Measurements from ENCODE around the gene MACIR. TPM values are rescaled to one million over a fixed set of nuclear protein-coding genes. Genes with fewer than 3 reads are reported as not detected.

Gene MACIR
- total and polyA plus RNA-seq, 4 donors: 3.2 to 6.2 (median 4.8) TPM

DNA sequence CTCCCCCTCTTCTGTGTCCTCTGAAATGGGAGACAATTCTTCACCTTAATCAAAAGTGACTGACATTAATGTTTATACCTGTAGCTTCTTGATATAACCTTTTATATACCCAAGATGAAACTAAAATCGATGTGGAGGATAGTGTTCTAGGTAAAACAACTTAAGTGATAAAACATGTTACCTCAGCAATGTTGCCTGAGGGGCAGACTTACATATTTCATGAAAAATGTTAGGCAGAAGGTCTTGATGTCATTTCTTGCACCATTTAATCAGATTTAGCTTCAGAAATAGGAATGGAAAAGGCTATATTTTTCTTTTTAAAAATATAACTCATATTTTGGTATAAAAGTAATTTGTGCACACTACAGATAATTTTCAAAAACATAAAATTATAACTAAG is 22.7 kb upstream of the MACIR start:
- 82 to 95% methylated on average over 1 of the region's 1 CpG for WGBS, 2 donors
- H3K9me3 ChIP-seq (ENCODE audit: control insufficient read depth, low read length): no peaks in the 10 kb centered on the region
- H3K27ac ChIP-seq (ENCODE audit: low read depth in 1 of 2, low read length in 2 of 2): no peak overlapping the region
- H3K36me3 ChIP-seq (ENCODE audit: control insufficient read depth in 1 of 2, insufficient read depth in 2 of 2, low read length in 1 of 2): no peaks in the 10 kb centered on the region
- H3K27me3 ChIP-seq (ENCODE audit: control insufficient read depth in 1 of 2, insufficient read depth in 2 of 2, low read length in 1 of 2): no peaks in the 10 kb centered on the region
- H3K4me1 ChIP-seq (ENCODE audit: control insufficient read depth in 1 of 2, insufficient read depth in 2 of 2, low read length in 2 of 2): no peaks in the 10 kb centered on the region
- no peak for DNase-seq
- no peak for ATAC-seq (ENCODE audit: low FRiP score)
- H3K4me3 ChIP-seq (ENCODE audit: low read length in 2 of 2): no peak overlapping the region
- intact Hi-C loops (cut with DNase I): no loop called here

GRCh38 chr5:103237778-103238177 is 20.8 kb upstream of the MACIR start:
- Histone ChIP-seq H3K9me3 (ENCODE audit: control insufficient read depth, low read length) (no peaks in the 10 kb centered on the region), H3K4me3 (ENCODE audit: low read length in 2 of 2) (no peak overlapping the region), H3K36me3 (ENCODE audit: control insufficient read depth in 1 of 2, insufficient read depth in 2 of 2, low read length in 1 of 2) (no peaks in the 10 kb centered on the region), H3K4me1 (ENCODE audit: control insufficient read depth in 1 of 2, insufficient read depth in 2 of 2, low read length in 2 of 2) (no peaks in the 10 kb centered on the region), H3K27ac (ENCODE audit: low read depth in 1 of 2, low read length in 2 of 2) (no peak overlapping the region), H3K27me3 (ENCODE audit: control insufficient read depth in 1 of 2, insufficient read depth in 2 of 2, low read length in 1 of 2) (no peaks in the 10 kb centered on the region)
- intact Hi-C loops (cut with DNase I): no loop called here
- WGBS, 2 donors: 92 to 100% methylated on average over 1 of the region's 1 CpG
- ATAC-seq (ENCODE audit: low FRiP score) (no peak), DNase-seq (no peak)

DNA sequence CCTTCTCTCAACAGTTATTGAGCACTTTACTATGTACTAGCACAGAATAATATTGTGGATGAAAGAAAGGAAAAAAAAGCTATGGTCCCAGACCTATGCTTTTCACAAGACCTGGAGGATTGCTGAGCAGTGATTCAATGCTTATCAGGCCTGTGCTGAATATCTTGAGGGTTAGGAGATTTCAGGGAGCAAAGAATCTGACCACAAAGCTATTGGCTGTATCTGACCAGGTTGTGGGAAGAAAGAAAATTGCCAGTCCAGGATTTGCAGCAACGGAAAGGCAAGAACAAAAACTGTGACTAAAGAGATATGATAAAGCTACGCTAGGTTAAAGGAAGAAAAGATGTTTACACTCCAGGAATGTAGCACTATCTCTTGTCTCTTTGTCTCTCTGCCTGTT is 14.9 kb upstream of the MACIR start:
- Histone ChIP-seq H3K36me3 (ENCODE audit: control insufficient read depth in 1 of 2, insufficient read depth in 2 of 2, low read length in 1 of 2) (no peaks in the 10 kb centered on the region), H3K27me3 (ENCODE audit: control insufficient read depth in 1 of 2, insufficient read depth in 2 of 2, low read length in 1 of 2) (no peaks in the 10 kb centered on the region), H3K4me3 (ENCODE audit: low read length in 2 of 2) (no peak overlapping the region), H3K27ac (ENCODE audit: low read depth in 1 of 2, low read length in 2 of 2) (no peak overlapping the region), H3K4me1 (ENCODE audit: control insufficient read depth in 1 of 2, insufficient read depth in 2 of 2, low read length in 2 of 2) (no peaks in the 10 kb centered on the region), H3K9me3 (ENCODE audit: control insufficient read depth, low read length) (no peaks in the 10 kb centered on the region)
- DNase-seq (no peak), ATAC-seq (ENCODE audit: low FRiP score) (no peak)
- 66 to 83% methylated on average over 2 of the region's 2 CpGs for WGBS, 2 donors
- intact Hi-C loops (cut with DNase I): no loop called here

DNA sequence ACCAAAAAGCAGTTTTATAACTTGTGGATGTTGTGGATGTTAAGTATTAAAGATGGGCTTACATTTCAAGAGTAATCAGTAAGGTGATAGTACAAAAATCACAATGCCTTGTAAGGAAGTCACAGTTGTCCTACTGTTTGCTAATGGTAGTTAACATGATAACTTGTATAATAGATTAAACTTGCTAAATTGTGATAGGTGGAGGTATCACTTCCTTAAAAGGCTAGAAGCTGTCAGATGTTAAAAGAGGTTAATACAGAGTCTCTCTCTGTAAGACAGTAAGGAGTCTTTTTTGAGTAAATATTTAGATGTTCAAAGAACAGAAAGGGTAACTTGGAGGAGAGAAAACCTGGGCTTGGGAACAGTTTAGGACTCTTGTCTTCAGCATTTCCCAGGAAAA is 14.2 kb upstream of the MACIR start:
- no peak for ATAC-seq (ENCODE audit: low FRiP score)
- no peak overlapping the region for H3K4me3 ChIP-seq (ENCODE audit: low read length in 2 of 2)
- H3K27me3 ChIP-seq (ENCODE audit: control insufficient read depth in 1 of 2, insufficient read depth in 2 of 2, low read length in 1 of 2): no peaks in the 10 kb centered on the region
- no peak for DNase-seq
- intact Hi-C loops (cut with DNase I): no loop called here
- no peak overlapping the region for H3K27ac ChIP-seq (ENCODE audit: low read depth in 1 of 2, low read length in 2 of 2)
- H3K36me3 ChIP-seq (ENCODE audit: control insufficient read depth in 1 of 2, insufficient read depth in 2 of 2, low read length in 1 of 2): no peaks in the 10 kb centered on the region
- H3K9me3 ChIP-seq (ENCODE audit: control insufficient read depth, low read length): no peaks in the 10 kb centered on the region
- no peaks in the 10 kb centered on the region for H3K4me1 ChIP-seq (ENCODE audit: control insufficient read depth in 1 of 2, insufficient read depth in 2 of 2, low read length in 2 of 2)

GRCh38 chr5:103245761-103246160 is 12.8 kb upstream of the MACIR start:
- DNase-seq (no peak), ATAC-seq (ENCODE audit: low FRiP score) (no peak)
- WGBS, 2 donors: 79 to 85% methylated on average over 4 of the region's 4 CpGs
- H3K4me1 ChIP-seq (ENCODE audit: control insufficient read depth in 1 of 2, insufficient read depth in 2 of 2, low read length in 2 of 2): no peaks in the 10 kb centered on the region
- intact Hi-C loops (cut with DNase I): no loop called here
- no peaks in the 10 kb centered on the region for H3K27me3 ChIP-seq (ENCODE audit: control insufficient read depth in 1 of 2, insufficient read depth in 2 of 2, low read length in 1 of 2)
- no peaks in the 10 kb centered on the region for H3K36me3 ChIP-seq (ENCODE audit: control insufficient read depth in 1 of 2, insufficient read depth in 2 of 2, low read length in 1 of 2)
- no peak overlapping the region for H3K4me3 ChIP-seq (ENCODE audit: low read length in 2 of 2)
- no peaks in the 10 kb centered on the region for H3K9me3 ChIP-seq (ENCODE audit: control insufficient read depth, low read length)
- H3K27ac ChIP-seq (ENCODE audit: low read depth in 1 of 2, low read length in 2 of 2): no peak overlapping the region

- no peaks in the 10 kb centered on the region for H3K9me3 ChIP-seq (ENCODE audit: control insufficient read depth, low read length)
- 96 to 97% methylated on average over 1 of the region's 1 CpG for WGBS, 2 donors
- intact Hi-C loops (cut with DNase I): no loop called here
- no peaks in the 10 kb centered on the region for H3K36me3 ChIP-seq (ENCODE audit: control insufficient read depth in 1 of 2, insufficient read depth in 2 of 2, low read length in 1 of 2)
- H3K4me1 ChIP-seq (ENCODE audit: control insufficient read depth in 1 of 2, insufficient read depth in 2 of 2, low read length in 2 of 2): no peaks in the 10 kb centered on the region
- DNase-seq: no peak
- no peak overlapping the region for H3K27ac ChIP-seq (ENCODE audit: low read depth in 1 of 2, low read length in 2 of 2)
- H3K27me3 ChIP-seq (ENCODE audit: control insufficient read depth in 1 of 2, insufficient read depth in 2 of 2, low read length in 1 of 2): no peaks in the 10 kb centered on the region
- H3K4me3 ChIP-seq (ENCODE audit: low read length in 2 of 2): no peak overlapping the region
- no peak for ATAC-seq (ENCODE audit: low FRiP score)
Observed at GRCh38 chr5:103247118-103247517, 11.4 kb upstream of the MACIR start.

GRCh38 chr5:103249068-103249467 is 9.5 kb upstream of the MACIR start:
- Histone ChIP-seq H3K9me3 (ENCODE audit: control insufficient read depth, low read length) (no peaks in the 10 kb centered on the region), H3K4me3 (ENCODE audit: low read length in 2 of 2) (no peak overlapping the region), H3K27ac (ENCODE audit: low read depth in 1 of 2, low read length in 2 of 2) (no peak overlapping the region), H3K36me3 (ENCODE audit: control insufficient read depth in 1 of 2, insufficient read depth in 2 of 2, low read length in 1 of 2) (no peaks in the 10 kb centered on the region), H3K27me3 (ENCODE audit: control insufficient read depth in 1 of 2, insufficient read depth in 2 of 2, low read length in 1 of 2) (peaks cover 0 to 1% of the 10 kb centered on the region in 2 donors), H3K4me1 (ENCODE audit: control insufficient read depth in 1 of 2, insufficient read depth in 2 of 2, low read length in 2 of 2) (no peaks in the 10 kb centered on the region)
- ATAC-seq (ENCODE audit: low FRiP score): no peak
- no peak for DNase-seq
- 87 to 90% methylated on average over 2 of the region's 2 CpGs for WGBS, 2 donors
- intact Hi-C loops (cut with DNase I): no loop called here

DNA sequence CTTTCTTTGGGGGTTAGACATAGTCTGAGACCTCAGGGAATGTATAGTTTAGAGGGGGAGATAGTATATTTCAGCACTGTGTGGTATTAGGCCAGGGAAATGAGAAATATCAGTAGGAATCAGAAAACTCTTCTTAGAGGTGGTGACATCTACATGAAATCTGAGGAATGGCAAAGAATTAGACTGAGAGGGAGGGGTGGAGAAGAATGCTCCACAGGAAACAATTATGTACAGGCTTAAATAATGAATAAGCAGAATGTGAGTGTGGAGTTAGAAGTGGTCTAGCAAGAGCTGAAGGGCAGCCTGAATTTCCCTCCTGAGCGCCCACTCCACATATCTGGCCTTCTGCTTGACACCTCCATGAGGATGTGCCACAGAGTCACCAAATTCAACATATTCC is 3.6 kb upstream of the MACIR start:
- H3K27ac ChIP-seq (ENCODE audit: low read depth in 1 of 2, low read length in 2 of 2): no peak overlapping the region
- peaks cover 0 to 1% of the 10 kb centered on the region in 2 donors for H3K27me3 ChIP-seq (ENCODE audit: control insufficient read depth in 1 of 2, insufficient read depth in 2 of 2, low read length in 1 of 2)
- H3K4me1 ChIP-seq (ENCODE audit: control insufficient read depth in 1 of 2, insufficient read depth in 2 of 2, low read length in 2 of 2): no peaks in the 10 kb centered on the region
- no peak overlapping the region for H3K4me3 ChIP-seq (ENCODE audit: low read length in 2 of 2)
- no peaks in the 10 kb centered on the region for H3K9me3 ChIP-seq (ENCODE audit: control insufficient read depth, low read length)
- no peaks in the 10 kb centered on the region for H3K36me3 ChIP-seq (ENCODE audit: control insufficient read depth in 1 of 2, insufficient read depth in 2 of 2, low read length in 1 of 2)
- ATAC-seq (ENCODE audit: low FRiP score) (no peak), DNase-seq (no peak)
- intact Hi-C loops (cut with DNase I): loop anchor here in 1 of 2 donors (5.0 kb wide), 1 partner anchor 197 kb away; no protein-coding TSS in a partner anchor
- WGBS, 2 donors: 0 to 98% methylated on average over 1 of the region's 1 CpG

DNA sequence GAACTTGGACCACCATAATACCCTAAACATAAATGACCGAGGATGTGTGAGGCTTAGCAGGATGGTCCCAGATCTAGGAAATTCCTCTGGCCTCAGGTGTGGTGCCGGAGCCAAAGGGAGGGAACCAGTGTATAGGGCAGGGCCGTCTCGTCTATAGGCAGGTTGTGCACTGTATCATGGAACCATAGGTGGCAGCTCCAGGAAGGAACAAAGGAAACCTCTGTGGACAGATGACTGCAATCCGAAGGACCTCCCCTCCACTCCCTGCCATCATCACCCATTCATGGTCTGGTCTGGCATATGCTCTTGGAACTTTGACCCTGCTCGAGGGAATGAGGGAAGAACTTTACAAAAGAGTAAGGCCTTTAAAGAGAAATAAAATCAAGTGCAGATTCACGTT is 2.9 kb upstream of the MACIR start:
- Histone ChIP-seq H3K36me3 (ENCODE audit: control insufficient read depth in 1 of 2, insufficient read depth in 2 of 2, low read length in 1 of 2) (no peaks in the 10 kb centered on the region), H3K4me3 (ENCODE audit: low read length in 2 of 2) (no peak overlapping the region), H3K27ac (ENCODE audit: low read depth in 1 of 2, low read length in 2 of 2) (no peak overlapping the region), H3K9me3 (ENCODE audit: control insufficient read depth, low read length) (no peaks in the 10 kb centered on the region), H3K4me1 (ENCODE audit: control insufficient read depth in 1 of 2, insufficient read depth in 2 of 2, low read length in 2 of 2) (no peaks in the 10 kb centered on the region), H3K27me3 (ENCODE audit: control insufficient read depth in 1 of 2, insufficient read depth in 2 of 2, low read length in 1 of 2) (peaks cover 0 to 1% of the 10 kb centered on the region in 2 donors)
- intact Hi-C loops (cut with DNase I): loop anchor here in 1 of 2 donors (5.0 kb wide), 1 partner anchor 197 kb away; no protein-coding TSS in a partner anchor
- no peak for DNase-seq
- no peak for ATAC-seq (ENCODE audit: low FRiP score)
- 94 to 96% methylated on average over 7 of the region's 7 CpGs for WGBS, 2 donors
